Activated CD4-positive, alpha-beta T cell treated with anti-CD3 and anti-CD28 coated beads, Interleukin-2, amount 50 U/mL, for 16 hours (primary cell): ENCODE measurements around the gene ZBTB7A.

Source experiments
- DNase-seq: peaks from one replicate; pipeline ENCODE4 v3.0.0-alpha.2; 2020

Gene ZBTB7A

GRCh38 chr19:4093643-4094175 lies 27.0 kb upstream of the ZBTB7A start:
- DNase-seq, result no peak

- no peak for DNase-seq
Measured at GRCh38 chr19:4090356-4091220, 23.9 kb upstream of the ZBTB7A start.

GRCh38 chr19:4089946-4090345 lies 23.2 kb upstream of the ZBTB7A start:
- DNase-seq, result no peak

- peak; percentile 68 for DNase-seq
Measured at GRCh38 chr19:4089400-4089908, 22.8 kb upstream of the ZBTB7A start.

GRCh38 chr19:4088975-4089374 lies 22.3 kb upstream of the ZBTB7A start:
- peak; percentile 67 for DNase-seq

GRCh38 chr19:4087787-4088679 lies 21.3 kb upstream of the ZBTB7A start:
- DNase-seq, result no peak

- no peak for DNase-seq
Measured at GRCh38 chr19:4086411-4086867, 19.7 kb upstream of the ZBTB7A start.

GRCh38 chr19:4084547-4084877 lies 17.8 kb upstream of the ZBTB7A start:
- DNase-seq, result no peak

GRCh38 chr19:4083677-4084546 lies 17.2 kb upstream of the ZBTB7A start:
- DNase-seq, result peak; percentile 63

GRCh38 chr19:4082172-4082571 lies 15.5 kb upstream of the ZBTB7A start:
- DNase-seq, result no peak

- no peak for DNase-seq
Measured at GRCh38 chr19:4081441-4082129, 14.9 kb upstream of the ZBTB7A start.

- DNase-seq, result no peak
Measured at GRCh38 chr19:4080473-4080872, 13.8 kb upstream of the ZBTB7A start.

- peak; percentile 51 for DNase-seq
Measured at GRCh38 chr19:4077800-4078684, 11.3 kb upstream of the ZBTB7A start.

- no peak for DNase-seq
Measured at GRCh38 chr19:4077007-4077374, 10.3 kb upstream of the ZBTB7A start.

- DNase-seq, result no peak
Measured at GRCh38 chr19:4075373-4075772, 8.7 kb upstream of the ZBTB7A start.

GRCh38 chr19:4071610-4072009 lies 4.9 kb upstream of the ZBTB7A start:
- DNase-seq, result no peak

GRCh38 chr19:4069331-4069959 lies 2.7 kb upstream of the ZBTB7A start:
- DNase-seq, result peak; percentile 68

GRCh38 chr19:4068047-4068966 lies 1.6 kb upstream of the ZBTB7A start:
- DNase-seq, result no peak

- DNase-seq, result no peak
Measured at GRCh38 chr19:4067396-4068046, 822 bp upstream of the ZBTB7A start.
